GM10248 (cell line): ENCODE measurements around the gene PTPRN2.
"Not testable (repeated sequence)": the region's sequence is repeated elsewhere in the genome, so short reads cannot be mapped to it uniquely, and the experiment has no call there.

Experiments used
- CTCF ChIA-PET: fragments of 300-600 bp; sonication (Branson Sonifier 250); formaldehyde crosslinking; extraction: SDS; loops from one replicate; lab custom pipeline; 2021; ENCODE audit warnings: antibody characterized with exemption; lab: Yijun Ruan, JAX
- POLR2A ChIA-PET: fragments of 350-650 bp; sonication (Branson Sonifier 250); formaldehyde crosslinking; extraction: SDS; loops from one replicate; lab custom pipeline; 2020; ENCODE audit warnings: antibody characterized with exemption; lab: Yijun Ruan, JAX
- DNase-seq: peaks from one replicate; pipeline ENCODE4 v3.0.0; 2012; ENCODE audit errors: extremely low spot score
- CTCF ChIP-seq: IDR thresholded peaks from 2 replicates; pipeline ENCODE4 v1.5.1; 2012; ENCODE audit warnings: mild to moderate bottlenecking, low read depth; ENCODE audit errors: extremely low read depth, missing control alignments, control extremely low read depth

PTPRN2 gene

GRCh38 chr7:158034571-158034970, 553.1 kb downstream of the PTPRN2 start:
- CTCF ChIA-PET = interaction anchor here (1.0 kb wide), 1 partner anchor 9 kb away, joined by 3 read pairs; no protein-coding TSS in a partner anchor
- no peak for TF ChIP-seq CTCF
- no peak for DNase-seq
- POLR2A ChIA-PET = no interaction called here

GRCh38 chr7:158033925-158034324, 553.7 kb downstream of the PTPRN2 start:
- CTCF ChIA-PET, POLR2A ChIA-PET, DNase-seq: not testable (repeated sequence)

- no peak for DNase-seq
- ChIA-PET POLR2A (no interaction called here), CTCF (no interaction called here)
- no peak for TF ChIP-seq CTCF
Measured at GRCh38 chr7:158033196-158033595, 554.4 kb downstream of the PTPRN2 start.

- CTCF ChIA-PET = no interaction called here
- POLR2A ChIA-PET = no interaction called here
- no peak for TF ChIP-seq CTCF
- no peak for DNase-seq
Measured at GRCh38 chr7:158032561-158033115, 555.0 kb downstream of the PTPRN2 start.

- DNase-seq = no peak
- POLR2A ChIA-PET = no interaction called here
- no peak for TF ChIP-seq CTCF
- CTCF ChIA-PET = no interaction called here
Measured at GRCh38 chr7:158031867-158032308, 555.7 kb downstream of the PTPRN2 start.

- TF ChIP-seq CTCF = no peak
- ChIA-PET CTCF (no interaction called here), POLR2A (no interaction called here)
- no peak for DNase-seq
Measured at GRCh38 chr7:158030566-158030965, 557.1 kb downstream of the PTPRN2 start.

- TF ChIP-seq CTCF = no peak
- POLR2A ChIA-PET = no interaction called here
- DNase-seq = no peak
- CTCF ChIA-PET = no interaction called here
Measured at GRCh38 chr7:158030071-158030470, 557.6 kb downstream of the PTPRN2 start.
